Activated naive CD4-positive, alpha-beta T cell treated with anti-CD3 and anti-CD28 coated beads, Interleukin-2, amount 50 U/mL, for 24 hours (primary cell): ENCODE data around the gene BUB1B.
A peak's percentile ranks its signal among the peaks of the same experiment; 100 is the strongest.

Source experiments
- H3K27ac Mint-ChIP-seq: one replicate; pipeline ENCODE4 v1.8.0; 2021; ENCODE audit warnings: mild to moderate bottlenecking, mixed read lengths
- H3K27me3 Mint-ChIP-seq: one replicate; pipeline ENCODE4 v1.8.0; 2021; ENCODE audit warnings: mixed read lengths
- H3K36me3 Mint-ChIP-seq: one replicate; pipeline ENCODE4 v1.8.0; 2021; ENCODE audit warnings: mixed read lengths
- H3K4me1 Mint-ChIP-seq: one replicate; pipeline ENCODE4 v1.8.0; 2021; ENCODE audit warnings: mixed read lengths
- H3K4me3 Mint-ChIP-seq: one replicate; pipeline ENCODE4 v1.8.0; 2021; ENCODE audit warnings: mild to moderate bottlenecking, mixed read lengths
- H3K9me3 Mint-ChIP-seq: one replicate; pipeline ENCODE4 v1.8.0; 2021; ENCODE audit warnings: mixed read lengths

Gene BUB1B

DNA sequence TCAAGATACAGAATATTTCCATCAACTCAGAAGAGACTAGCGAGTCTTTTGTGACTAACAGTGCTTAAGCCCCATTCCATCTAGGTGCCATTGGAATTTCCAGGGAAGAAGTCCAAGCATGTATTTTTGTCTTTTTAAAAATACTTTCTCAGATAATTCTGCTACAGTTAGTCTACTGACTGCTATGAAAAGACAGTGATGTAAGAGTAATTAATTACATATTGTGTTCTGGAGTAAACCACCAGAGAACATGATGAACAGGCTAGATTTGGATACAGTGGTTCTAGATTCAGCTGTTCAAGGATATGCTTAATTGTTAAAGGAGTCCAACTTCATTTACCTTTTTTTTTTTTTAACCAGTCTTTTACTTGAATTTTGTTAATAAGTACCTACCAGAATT, 43.2 kb downstream of the BUB1B start:
- H3K36me3 Mint-ChIP-seq: no peaks in the 10 kb centered on the region
- H3K4me1 Mint-ChIP-seq: peaks cover 2% of the 10 kb centered on the region
- H3K9me3 Mint-ChIP-seq: no peaks in the 10 kb centered on the region
- no peaks in the 10 kb centered on the region for H3K27me3 Mint-ChIP-seq
- no peak overlapping the region for H3K4me3 Mint-ChIP-seq
- H3K27ac Mint-ChIP-seq: no peak overlapping the region

GRCh38 chr15:40217166-40217824, 56.4 kb downstream of the BUB1B start:
- Mint-ChIP-seq H3K4me1 (no peaks in the 10 kb centered on the region), H3K4me3 (no peak overlapping the region), H3K36me3 (no peaks in the 10 kb centered on the region), H3K9me3 (no peaks in the 10 kb centered on the region), H3K27ac (no peak overlapping the region), H3K27me3 (no peaks in the 10 kb centered on the region)

DNA sequence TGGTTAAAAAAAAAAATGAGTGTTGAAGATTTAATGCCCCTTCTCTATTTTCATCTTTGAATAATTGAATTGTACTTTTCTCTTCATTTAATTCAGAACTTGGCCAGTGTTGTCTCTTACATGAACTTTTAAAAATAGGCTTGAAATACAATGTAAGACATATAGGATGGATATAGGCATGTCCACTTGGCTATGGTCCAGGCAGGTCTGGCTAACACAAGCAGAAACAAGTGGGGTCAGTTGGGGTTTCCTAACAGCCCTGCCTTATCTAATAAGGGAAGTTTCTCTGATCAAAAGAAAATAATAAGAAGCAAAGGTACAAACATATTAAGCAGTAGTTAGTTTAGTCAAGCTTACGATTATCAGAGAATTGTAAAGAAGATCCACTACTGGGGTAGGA, 58.9 kb downstream of the BUB1B start:
- no peaks in the 10 kb centered on the region for H3K4me1 Mint-ChIP-seq
- no peaks in the 10 kb centered on the region for H3K36me3 Mint-ChIP-seq
- H3K27me3 Mint-ChIP-seq: no peaks in the 10 kb centered on the region
- no peaks in the 10 kb centered on the region for H3K9me3 Mint-ChIP-seq
- no peak overlapping the region for H3K27ac Mint-ChIP-seq
- H3K4me3 Mint-ChIP-seq: no peak overlapping the region

DNA sequence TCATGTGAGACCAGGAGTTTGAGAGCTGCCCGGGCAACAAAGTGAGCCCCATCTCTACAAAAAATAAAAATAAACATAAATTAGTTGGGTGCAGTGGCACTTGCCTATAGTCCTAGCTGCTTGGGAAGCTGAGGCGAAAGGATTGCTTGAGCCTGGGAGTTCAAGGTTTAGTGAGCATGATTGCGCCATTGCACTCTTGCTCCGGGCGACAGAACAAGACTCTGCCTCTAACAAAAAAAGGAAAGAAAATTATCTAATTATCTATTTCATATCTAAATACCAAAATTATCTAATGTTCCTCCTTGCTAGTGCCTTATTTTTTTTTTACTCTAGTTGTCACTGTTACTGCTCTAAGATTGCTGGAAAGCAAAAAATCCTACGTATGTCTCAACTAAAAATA, 61.3 kb downstream of the BUB1B start:
- H3K4me1 Mint-ChIP-seq: peaks cover 4% of the 10 kb centered on the region
- H3K4me3 Mint-ChIP-seq: no peak overlapping the region
- no peaks in the 10 kb centered on the region for H3K36me3 Mint-ChIP-seq
- H3K27ac Mint-ChIP-seq: no peak overlapping the region
- H3K9me3 Mint-ChIP-seq: no peaks in the 10 kb centered on the region
- no peaks in the 10 kb centered on the region for H3K27me3 Mint-ChIP-seq

- Mint-ChIP-seq H3K27me3 (no peaks in the 10 kb centered on the region), H3K36me3 (no peaks in the 10 kb centered on the region), H3K27ac (no peak overlapping the region), H3K4me3 (no peak overlapping the region), H3K9me3 (no peaks in the 10 kb centered on the region), H3K4me1 (peaks cover 4% of the 10 kb centered on the region)
Measured at GRCh38 chr15:40226736-40227135, 65.9 kb downstream of the BUB1B start.

- H3K4me3 Mint-ChIP-seq: no peak overlapping the region
- H3K27ac Mint-ChIP-seq: no peak overlapping the region
- H3K36me3 Mint-ChIP-seq: no peaks in the 10 kb centered on the region
- H3K27me3 Mint-ChIP-seq: no peaks in the 10 kb centered on the region
- peaks cover 4% of the 10 kb centered on the region for H3K4me1 Mint-ChIP-seq
- no peaks in the 10 kb centered on the region for H3K9me3 Mint-ChIP-seq
Measured at GRCh38 chr15:40229316-40229715, 68.4 kb downstream of the BUB1B start.

- no peak overlapping the region for H3K27ac Mint-ChIP-seq
- H3K36me3 Mint-ChIP-seq: no peaks in the 10 kb centered on the region
- no peaks in the 10 kb centered on the region for H3K9me3 Mint-ChIP-seq
- no peak overlapping the region for H3K4me3 Mint-ChIP-seq
- H3K27me3 Mint-ChIP-seq: no peaks in the 10 kb centered on the region
- H3K4me1 Mint-ChIP-seq: peaks cover 4% of the 10 kb centered on the region
Measured at GRCh38 chr15:40229956-40230355, 69.1 kb downstream of the BUB1B start.

DNA sequence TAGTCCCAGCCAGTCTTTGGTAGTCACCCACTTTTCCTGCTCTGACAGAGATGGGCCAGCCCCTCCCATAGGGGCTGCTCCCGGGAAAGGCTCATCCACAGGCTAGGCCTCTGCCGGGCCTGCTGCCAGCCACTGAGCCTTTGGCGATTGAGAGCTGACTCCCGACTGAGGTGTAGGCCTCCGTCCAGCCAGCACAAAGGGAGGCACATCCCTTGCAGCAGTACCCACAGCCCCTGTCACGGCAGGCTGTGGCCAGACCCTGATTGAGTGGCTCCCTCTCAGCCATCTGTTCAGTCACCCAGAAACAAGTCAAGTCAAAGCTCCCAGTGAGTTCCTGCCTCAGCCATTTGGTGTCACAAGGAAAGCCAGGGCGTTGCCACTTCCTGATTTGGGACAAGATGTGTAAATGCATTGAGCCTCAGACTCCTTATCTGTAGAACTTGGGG, 71.8 kb downstream of the BUB1B start:
- Mint-ChIP-seq H3K27ac (no peak overlapping the region), H3K9me3 (no peaks in the 10 kb centered on the region), H3K4me1 (no peaks in the 10 kb centered on the region), H3K27me3 (no peaks in the 10 kb centered on the region), H3K36me3 (no peaks in the 10 kb centered on the region), H3K4me3 (no peak overlapping the region)

DNA sequence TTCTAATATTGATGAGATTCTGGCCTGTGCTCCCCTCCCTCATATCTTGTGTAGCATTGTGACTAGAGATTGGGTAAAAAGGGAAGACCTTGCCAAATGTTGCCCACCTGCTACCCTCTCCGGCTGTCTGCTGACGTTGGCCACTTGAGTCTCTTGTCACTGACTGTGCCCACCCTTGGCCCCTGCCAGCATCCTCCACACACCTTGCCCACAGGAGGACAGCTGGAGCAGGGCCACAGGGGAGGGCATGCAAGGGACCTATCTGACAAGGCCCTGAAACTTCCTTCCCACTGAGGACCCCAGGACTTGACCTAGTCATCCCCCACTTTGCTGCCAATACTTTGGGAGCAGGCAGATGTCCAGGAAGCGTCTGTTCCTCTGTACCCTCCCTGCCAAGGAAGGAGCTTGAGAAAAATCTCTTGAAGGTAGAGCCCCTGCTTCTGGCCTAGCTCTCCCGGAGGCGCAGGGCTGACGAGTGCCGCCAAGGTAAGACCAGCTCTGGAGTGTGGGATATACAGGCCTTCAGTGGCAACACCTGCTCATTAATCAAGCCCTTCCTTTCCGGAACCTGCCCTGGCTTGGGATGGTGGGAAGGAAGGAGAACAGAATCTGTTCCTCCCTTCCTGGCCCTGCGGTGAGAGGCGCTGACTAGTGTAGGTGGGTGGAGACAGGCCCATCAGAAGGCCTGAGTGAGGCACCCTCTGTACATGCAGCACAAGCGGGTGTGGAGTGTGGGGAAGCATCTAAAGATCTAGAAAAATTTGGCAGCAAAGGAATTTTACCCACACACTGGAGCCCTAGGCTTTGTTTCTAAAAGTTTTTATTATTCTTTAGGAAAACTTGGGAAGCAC, 73.1 kb downstream of the BUB1B start:
- no peak overlapping the region for H3K27ac Mint-ChIP-seq
- peaks cover 7% of the 10 kb centered on the region for H3K27me3 Mint-ChIP-seq

GRCh38 chr15:40234783-40235182, 73.9 kb downstream of the BUB1B start:
- Mint-ChIP-seq H3K27me3 (peaks cover 13% of the 10 kb centered on the region), H3K36me3 (peaks cover 2% of the 10 kb centered on the region), H3K9me3 (no peaks in the 10 kb centered on the region), H3K4me1 (peaks cover 10% of the 10 kb centered on the region), H3K4me3 (no peak overlapping the region), H3K27ac (no peak overlapping the region)

More for the DNA sequence above, 73.1 kb downstream of the BUB1B start:
- Mint-ChIP-seq H3K9me3 (no peaks in the 10 kb centered on the region), H3K36me3 (peaks cover 2% of the 10 kb centered on the region), H3K4me3 (no peak overlapping the region), H3K4me1 (peaks cover 4% of the 10 kb centered on the region)

DNA sequence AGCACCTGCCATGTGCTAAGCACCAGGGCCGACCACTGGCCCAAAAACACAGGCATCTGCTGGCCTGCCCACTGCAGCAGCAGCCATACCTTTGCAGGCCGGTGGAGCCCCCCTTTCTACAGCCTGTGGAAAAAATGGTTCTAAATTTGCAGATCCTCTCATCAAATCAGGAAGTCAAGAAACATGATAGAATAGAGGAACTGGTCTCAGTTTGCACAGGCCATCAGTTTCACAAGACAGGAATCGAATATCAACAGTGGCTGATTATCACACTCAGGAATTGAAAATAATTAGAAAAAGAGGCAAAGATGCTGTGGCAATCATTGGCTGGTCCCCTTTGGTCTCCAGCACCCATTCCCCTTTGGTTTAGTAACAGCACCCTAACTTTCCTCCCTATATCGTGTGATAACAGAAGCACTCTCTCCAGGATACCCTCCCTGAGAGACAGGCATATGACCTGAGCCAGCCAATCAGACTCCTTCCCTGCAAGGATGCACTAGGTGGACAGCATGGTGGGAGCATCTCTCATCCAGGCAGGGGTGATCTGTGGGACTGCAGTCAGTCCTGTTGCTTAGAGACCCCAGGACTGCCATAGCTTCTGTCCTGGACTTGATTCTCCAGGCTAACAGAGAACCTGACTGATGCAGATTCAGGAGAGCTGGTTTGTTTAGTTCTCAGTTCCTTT, 74.5 kb downstream of the BUB1B start:
- H3K4me3 Mint-ChIP-seq: no peak overlapping the region
- H3K27me3 Mint-ChIP-seq: peaks cover 13% of the 10 kb centered on the region
- peaks cover 2% of the 10 kb centered on the region for H3K36me3 Mint-ChIP-seq
- no peaks in the 10 kb centered on the region for H3K9me3 Mint-ChIP-seq
- H3K4me1 Mint-ChIP-seq: peaks cover 11% of the 10 kb centered on the region
- no peak overlapping the region for H3K27ac Mint-ChIP-seq

GRCh38 chr15:40238532-40239403, 77.9 kb downstream of the BUB1B start, which contains the start of gene PAK6:
Gene PAK6 (plus strand): TSS chr15:40239063. CDS start chr15:40264786, 25,723 bp downstream.
- Mint-ChIP-seq H3K27me3 (peaks cover 15% of the 10 kb centered on the region), H3K36me3 (peaks cover 2% of the 10 kb centered on the region), H3K4me3 (peak within 1 kb of the TSS; percentile 23), H3K4me1 (peaks cover 11% of the 10 kb centered on the region), H3K27ac (peak within 1 kb of the TSS; percentile 41), H3K9me3 (no peaks in the 10 kb centered on the region)

- no peak overlapping the region for H3K27ac Mint-ChIP-seq
- peaks cover 11% of the 10 kb centered on the region for H3K4me1 Mint-ChIP-seq
- H3K4me3 Mint-ChIP-seq: no peak overlapping the region
- H3K36me3 Mint-ChIP-seq: peaks cover 2% of the 10 kb centered on the region
- no peaks in the 10 kb centered on the region for H3K9me3 Mint-ChIP-seq
- peaks cover 15% of the 10 kb centered on the region for H3K27me3 Mint-ChIP-seq
Measured at GRCh38 chr15:40239404-40239692, 78.5 kb downstream of the BUB1B start.

DNA sequence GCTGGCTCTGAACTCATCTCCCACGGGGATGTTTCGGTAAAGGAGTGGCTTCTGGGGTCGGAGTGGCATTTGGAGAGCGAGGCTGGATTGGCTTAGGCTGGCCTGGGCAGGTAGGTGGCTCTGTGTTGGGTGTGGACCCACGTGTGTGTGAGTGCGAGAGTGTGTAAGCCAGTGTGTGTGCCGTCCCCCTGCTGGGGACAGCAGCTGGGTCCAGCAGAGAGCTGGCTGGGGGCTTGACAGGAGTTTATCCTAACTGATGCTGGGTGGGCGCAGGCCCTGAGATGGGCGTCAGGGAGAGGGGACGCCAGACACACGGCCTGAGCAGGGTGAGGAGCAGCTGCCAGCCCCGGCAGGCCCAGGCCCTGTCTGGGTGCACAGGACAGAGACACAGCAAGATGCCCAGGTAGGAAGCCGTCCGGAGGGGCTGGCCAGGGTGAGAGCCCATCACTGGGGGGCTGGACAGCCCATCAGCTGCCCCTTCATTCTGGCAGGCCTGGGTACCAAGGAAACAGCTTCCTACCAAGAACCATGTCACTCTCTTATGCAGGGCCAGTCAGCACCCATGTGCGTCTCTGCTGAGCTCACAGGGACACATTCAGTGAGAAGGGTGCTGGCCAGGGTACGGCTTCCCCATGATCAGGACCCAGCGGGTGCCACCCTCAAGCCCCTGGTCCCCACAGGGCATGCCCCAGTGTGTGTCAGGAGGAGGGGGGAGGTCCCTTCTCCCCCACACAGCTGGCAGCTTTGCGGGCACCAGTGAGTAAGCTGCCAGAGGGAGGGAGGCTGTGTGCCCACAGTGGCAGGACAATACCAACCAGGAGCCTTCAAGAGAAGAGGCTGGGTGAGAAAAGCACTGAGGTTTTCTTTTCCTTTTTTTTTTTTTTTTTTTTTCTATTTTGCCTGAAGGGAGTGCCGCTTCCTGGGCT, 79.1 kb downstream of the BUB1B start:
- peaks cover 15% of the 10 kb centered on the region for H3K27me3 Mint-ChIP-seq
- no peaks in the 10 kb centered on the region for H3K9me3 Mint-ChIP-seq
- peaks cover 11% of the 10 kb centered on the region for H3K4me1 Mint-ChIP-seq
- H3K4me3 Mint-ChIP-seq: no peak overlapping the region
- H3K27ac Mint-ChIP-seq: no peak overlapping the region
- H3K36me3 Mint-ChIP-seq: peaks cover 2% of the 10 kb centered on the region
